Fibroblast of pulmonary artery (primary cell): ENCODE results near the gene RBMS3.

Experiments used
- DNase-seq: peaks from one replicate; pipeline ENCODE4 v3.0.0-alpha.2; 2010; ENCODE audit warnings: low read depth
- H3K4me3 ChIP-seq: replicated peaks from 2 replicates; pipeline ENCODE4 v1.5.1; 2011; ENCODE audit warnings: low read depth, mild to moderate bottlenecking, control low read depth, low read length, moderate library complexity
- CTCF ChIP-seq: IDR thresholded peaks from 2 replicates; pipeline ENCODE4 v1.5.1; 2011; ENCODE audit warnings: mild to moderate bottlenecking, control low read depth, low read length, inconsistent platforms; ENCODE audit errors: missing control alignments

The RBMS3 gene

GRCh38 chr3:29345516-29346300 lies 64.8 kb downstream of the RBMS3 start:
- no peak overlapping the region for H3K4me3 ChIP-seq
- no peak for DNase-seq
- TF ChIP-seq CTCF = no peak

GRCh38 chr3:29346828-29347227 lies 66.0 kb downstream of the RBMS3 start:
- peak; percentile 43 for DNase-seq
- TF ChIP-seq CTCF = no peak

GRCh38 chr3:29347412-29347811 lies 66.5 kb downstream of the RBMS3 start:
- no peak for DNase-seq
- no peak overlapping the region for H3K4me3 ChIP-seq
- no peak for TF ChIP-seq CTCF

More at GRCh38 chr3:29346828-29347227, 66.0 kb downstream of the RBMS3 start:
- no peak overlapping the region for H3K4me3 ChIP-seq

DNA sequence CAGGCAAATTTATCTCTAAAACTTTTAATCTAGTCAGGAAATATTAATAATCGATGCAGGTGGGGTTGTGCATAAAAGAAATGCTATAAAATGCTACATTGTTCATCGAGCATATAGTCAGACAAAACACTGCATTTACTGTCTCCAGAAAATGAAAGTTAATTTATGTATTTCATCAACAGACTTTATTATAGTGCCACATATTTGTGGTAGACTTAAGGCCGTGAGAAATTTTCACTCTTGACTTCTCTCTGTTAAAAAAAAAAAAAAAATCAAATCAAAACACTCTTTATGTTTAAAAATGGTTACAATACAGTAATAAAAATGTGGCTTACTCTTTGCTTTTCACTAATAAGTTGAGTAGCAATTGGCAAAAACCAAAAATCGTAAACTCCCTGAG lies 67.4 kb downstream of the RBMS3 start:
- TF ChIP-seq CTCF = no peak
- DNase-seq = no peak
- no peak overlapping the region for H3K4me3 ChIP-seq

DNA sequence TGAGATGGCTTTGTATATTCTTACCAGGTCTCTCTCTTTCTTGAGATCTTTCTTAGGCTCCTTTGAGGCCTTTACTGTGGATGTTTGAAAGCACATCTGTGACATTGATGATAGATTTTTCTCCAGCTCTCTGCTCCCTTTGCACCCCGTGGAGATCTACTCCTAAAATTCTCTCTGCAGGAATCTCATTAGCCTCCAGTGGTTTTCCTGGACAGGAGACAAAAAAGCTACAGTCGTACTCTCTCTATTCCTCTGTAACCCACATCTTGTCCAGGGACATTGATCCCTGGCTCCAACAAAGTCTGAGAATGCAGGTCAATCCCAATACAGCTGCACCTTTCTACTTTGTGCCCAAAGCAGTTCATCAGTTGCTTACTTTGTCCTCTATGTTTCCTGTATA lies 68.2 kb downstream of the RBMS3 start:
- DNase-seq = no peak
- no peak overlapping the region for H3K4me3 ChIP-seq
- TF ChIP-seq CTCF = no peak

GRCh38 chr3:29353807-29354206 lies 72.9 kb downstream of the RBMS3 start:
- no peak for DNase-seq
- H3K4me3 ChIP-seq = no peak overlapping the region
- no peak for TF ChIP-seq CTCF

- no peak for TF ChIP-seq CTCF
- DNase-seq = no peak
Observed at GRCh38 chr3:29354894-29355293, 74.0 kb downstream of the RBMS3 start.

More at GRCh38 chr3:29354894-29355293, 74.0 kb downstream of the RBMS3 start:
- H3K4me3 ChIP-seq = no peak overlapping the region
